Measurements from ENCODE around the gene MAD1L1.
"Not testable (repeated sequence)": the region's sequence is repeated elsewhere in the genome, so short reads cannot be mapped to it uniquely, and the experiment has no call there.

MAD1L1 gene

GRCh38 chr7:1931951-1932270, 300.8 kb downstream of the MAD1L1 start:
- no peak for FAIRE-seq

GRCh38 chr7:1931256-1931950, 301.3 kb downstream of the MAD1L1 start:
- no peak for FAIRE-seq

- no peak for FAIRE-seq
Observed at GRCh38 chr7:1930381-1931065, 302.2 kb downstream of the MAD1L1 start.

- not testable (repeated sequence) for FAIRE-seq
Observed at GRCh38 chr7:1929349-1929925, 303.3 kb downstream of the MAD1L1 start.

- FAIRE-seq = no peak
Observed at GRCh38 chr7:1928645-1929348, 303.9 kb downstream of the MAD1L1 start.

- no peak for FAIRE-seq
Observed at GRCh38 chr7:1927937-1928644, 304.7 kb downstream of the MAD1L1 start.

- no peak for FAIRE-seq
Observed at GRCh38 chr7:1926908-1927306, 305.8 kb downstream of the MAD1L1 start.

- no peak for FAIRE-seq
Observed at GRCh38 chr7:1925973-1926907, 306.5 kb downstream of the MAD1L1 start.

- FAIRE-seq = no peak
Observed at GRCh38 chr7:1925349-1925748, 307.4 kb downstream of the MAD1L1 start.

GRCh38 chr7:1924258-1924817, 308.4 kb downstream of the MAD1L1 start:
- FAIRE-seq = no peak

- FAIRE-seq = no peak
Observed at GRCh38 chr7:1923409-1924257, 309.1 kb downstream of the MAD1L1 start.

GRCh38 chr7:1922870-1923236, 309.9 kb downstream of the MAD1L1 start:
- no peak for FAIRE-seq

- FAIRE-seq = no peak
Observed at GRCh38 chr7:1922071-1922869, 310.5 kb downstream of the MAD1L1 start.

- no peak for FAIRE-seq
Observed at GRCh38 chr7:1920881-1921280, 311.9 kb downstream of the MAD1L1 start.

- FAIRE-seq = no peak
Observed at GRCh38 chr7:1920266-1920681, 312.5 kb downstream of the MAD1L1 start.

- FAIRE-seq = no peak
Observed at GRCh38 chr7:1919539-1920265, 313.0 kb downstream of the MAD1L1 start.

GRCh38 chr7:1918881-1919525, 313.7 kb downstream of the MAD1L1 start:
- FAIRE-seq = no peak

GRCh38 chr7:1918063-1918645, 314.6 kb downstream of the MAD1L1 start:
- FAIRE-seq = no peak
